Measurements from ENCODE around the gene FADS1. TPM values are rescaled to one million over a fixed set of nuclear protein-coding genes. Genes with fewer than 3 reads are reported as not detected.

Gene FADS1
- total and polyA plus RNA-seq, 7 donors: 8.6 to 93.2 (median 17.2) TPM

DNA sequence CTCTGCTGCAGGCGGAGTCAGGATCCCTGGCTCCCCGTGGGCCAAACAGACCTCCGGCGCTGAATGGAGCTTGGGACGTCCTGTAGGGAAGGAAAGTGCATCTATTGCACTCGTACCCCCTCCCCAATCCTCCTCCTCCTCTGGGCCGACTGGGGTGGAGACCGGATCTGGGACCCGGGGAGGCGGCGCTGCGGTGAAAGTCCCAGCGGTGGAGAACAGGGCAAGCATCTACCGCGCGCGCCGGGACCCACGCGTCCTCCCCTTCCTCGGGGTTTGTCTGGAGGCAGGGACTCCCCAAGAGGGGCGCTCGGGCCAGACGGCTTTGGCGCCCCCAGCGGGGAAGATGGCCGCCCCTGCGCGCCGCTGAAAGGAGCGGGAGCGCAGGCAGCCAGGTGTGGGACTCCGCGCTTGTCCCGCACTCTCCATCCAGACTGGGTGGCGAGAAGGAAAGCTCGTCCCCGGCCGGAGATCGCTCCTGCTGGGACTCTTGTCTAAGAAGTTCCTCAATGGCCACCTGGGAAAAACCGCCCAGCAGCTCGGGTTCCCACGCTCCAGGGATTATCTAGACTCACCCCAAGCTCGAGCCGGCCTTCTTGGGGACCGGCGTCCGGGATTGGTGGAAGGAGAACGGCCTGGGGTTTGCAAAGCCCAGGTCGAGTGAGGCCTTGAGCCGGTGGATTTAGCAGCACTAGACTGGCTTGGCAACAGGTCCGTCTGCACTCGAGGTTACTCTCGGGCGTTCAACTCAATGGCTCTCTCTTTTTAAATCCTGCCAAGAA, 12.0 kb upstream of the FADS1 start:
- Histone ChIP-seq H3K36me3 (ENCODE audit: insufficient read depth in 1 of 2, low read depth in 1 of 2) (no peaks in the 10 kb centered on the region), H3K27ac (peak overlapping the region; percentile 41), H3K4me1 (peaks cover 12% of the 10 kb centered on the region), H3K9me3 (no peaks in the 10 kb centered on the region), H3K4me3 (peak overlapping the region; percentile 60), H3K27me3 (ENCODE audit: insufficient read depth in 3 of 3, low read length in 2 of 3) (peaks cover 0 to 30% (median 10%) of the 10 kb centered on the region in 3 donors)
- WGBS, 3 donors: 2 to 4% (median 3%) methylated on average over 44 to 55 of the region's 55 CpGs
- DNase-seq (peak; percentile 27 to 63), ATAC-seq (peak in 3 of 4 donors; percentile 38 to 48 (median 45))
- intact Hi-C loops (cut with DNase I): no loop called here
- TF ChIP-seq, protein P1, sequence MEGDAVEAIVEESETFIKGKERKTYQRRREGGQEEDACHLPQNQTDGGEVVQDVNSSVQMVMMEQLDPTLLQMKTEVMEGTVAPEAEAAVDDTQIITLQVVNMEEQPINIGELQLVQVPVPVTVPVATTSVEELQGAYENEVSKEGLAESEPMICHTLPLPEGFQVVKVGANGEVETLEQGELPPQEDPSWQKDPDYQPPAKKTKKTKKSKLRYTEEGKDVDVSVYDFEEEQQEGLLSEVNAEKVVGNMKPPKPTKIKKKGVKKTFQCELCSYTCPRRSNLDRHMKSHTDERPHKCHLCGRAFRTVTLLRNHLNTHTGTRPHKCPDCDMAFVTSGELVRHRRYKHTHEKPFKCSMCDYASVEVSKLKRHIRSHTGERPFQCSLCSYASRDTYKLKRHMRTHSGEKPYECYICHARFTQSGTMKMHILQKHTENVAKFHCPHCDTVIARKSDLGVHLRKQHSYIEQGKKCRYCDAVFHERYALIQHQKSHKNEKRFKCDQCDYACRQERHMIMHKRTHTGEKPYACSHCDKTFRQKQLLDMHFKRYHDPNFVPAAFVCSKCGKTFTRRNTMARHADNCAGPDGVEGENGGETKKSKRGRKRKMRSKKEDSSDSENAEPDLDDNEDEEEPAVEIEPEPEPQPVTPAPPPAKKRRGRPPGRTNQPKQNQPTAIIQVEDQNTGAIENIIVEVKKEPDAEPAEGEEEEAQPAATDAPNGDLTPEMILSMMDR (IDR thresholded peaks at IDR 0.05): peak; percentile 22

DNA sequence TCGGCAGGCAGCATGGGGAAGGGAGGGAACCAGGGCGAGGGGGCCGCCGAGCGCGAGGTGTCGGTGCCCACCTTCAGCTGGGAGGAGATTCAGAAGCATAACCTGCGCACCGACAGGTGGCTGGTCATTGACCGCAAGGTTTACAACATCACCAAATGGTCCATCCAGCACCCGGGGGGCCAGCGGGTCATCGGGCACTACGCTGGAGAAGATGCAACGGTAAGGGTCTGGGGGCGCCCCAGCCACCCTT, 11.5 kb upstream of the FADS1 start:
- intact Hi-C loops (cut with DNase I): no loop called here
- Histone ChIP-seq H3K27me3 (ENCODE audit: insufficient read depth in 3 of 3, low read length in 2 of 3) (peaks cover 0 to 30% (median 10%) of the 10 kb centered on the region in 3 donors), H3K27ac (peak overlapping the region; percentile 41), H3K4me1 (peaks cover 12% of the 10 kb centered on the region), H3K36me3 (ENCODE audit: insufficient read depth in 1 of 2, low read depth in 1 of 2) (no peaks in the 10 kb centered on the region), H3K9me3 (no peaks in the 10 kb centered on the region), H3K4me3 (peak overlapping the region; percentile 60)
- ATAC-seq (no peak), DNase-seq (peak in 1 of 2 donors; percentile 24)
- WGBS, 3 donors: 0 to 1% (median 0%) methylated on average over 14 to 16 of the region's 16 CpGs
- TF ChIP-seq, protein P1 (IDR thresholded peaks at IDR 0.05): no peak

DNA sequence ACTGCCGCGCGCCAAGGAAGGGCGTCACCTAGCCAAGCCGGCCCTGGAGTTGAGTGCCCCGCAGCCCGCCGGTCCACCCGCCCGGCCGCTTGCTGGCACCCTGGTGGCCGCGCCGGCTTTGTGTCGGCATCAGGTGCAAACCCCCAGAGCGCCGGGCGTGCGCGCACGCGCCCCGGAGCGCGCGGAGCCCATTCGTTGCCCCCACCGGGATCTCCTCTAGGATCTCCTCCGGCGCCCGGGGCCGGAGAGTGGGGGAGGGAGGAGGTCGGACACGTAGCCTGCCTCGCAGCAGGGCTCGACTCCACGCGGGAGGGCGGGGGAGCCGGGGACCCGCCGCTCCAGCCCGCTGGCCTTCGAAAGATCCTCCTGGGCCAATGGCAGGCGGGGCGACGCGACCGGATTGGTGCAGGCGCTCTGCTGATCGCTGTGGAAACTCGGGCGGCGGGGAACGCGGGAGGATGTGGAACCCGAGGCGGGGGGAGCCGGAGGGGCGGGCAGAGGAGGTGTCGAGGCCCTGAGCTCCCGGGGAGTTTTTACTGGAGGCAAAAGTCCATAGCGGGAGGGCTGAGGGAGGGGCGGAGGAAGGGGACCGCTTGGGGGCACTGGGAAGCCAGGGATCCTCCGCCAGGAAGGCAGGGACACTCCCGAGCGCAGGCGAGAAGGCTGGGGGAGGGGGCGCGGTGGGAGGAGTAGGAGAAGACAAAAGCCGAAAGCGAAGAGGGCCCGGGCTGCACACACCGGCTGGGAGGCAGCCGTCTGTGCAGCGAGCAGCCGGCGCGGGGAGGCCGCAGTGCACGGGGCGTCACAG, 11.0 kb upstream of the FADS1 start, which contains the start of gene FADS2:
TSS of gene FADS2 (plus strand) at position 730 of the 808 bp plus-strand sequence. CDS start 91 bp downstream, outside the sequence.
- intact Hi-C loops (cut with DNase I): no loop called here
- Histone ChIP-seq H3K27ac (peak within 1 kb of the TSS; percentile 54), H3K27me3 (ENCODE audit: insufficient read depth in 3 of 3, low read length in 2 of 3) (peaks cover 0 to 30% (median 10%) of the 10 kb centered on the region in 3 donors), H3K4me1 (peaks cover 12% of the 10 kb centered on the region), H3K4me3 (peak within 1 kb of the TSS; percentile 60), H3K36me3 (ENCODE audit: insufficient read depth in 1 of 2, low read depth in 1 of 2) (no peaks in the 10 kb centered on the region), H3K9me3 (no peaks in the 10 kb centered on the region)
- TF ChIP-seq, protein P1 (IDR thresholded peaks at IDR 0.05): no peak
- WGBS, 3 donors: 1 to 2% (median 1%) methylated on average over 65 to 83 of the region's 83 CpGs
- peak; percentile 60 to 82 (median 72) for ATAC-seq
- peak; percentile 88 to 90 for DNase-seq

DNA sequence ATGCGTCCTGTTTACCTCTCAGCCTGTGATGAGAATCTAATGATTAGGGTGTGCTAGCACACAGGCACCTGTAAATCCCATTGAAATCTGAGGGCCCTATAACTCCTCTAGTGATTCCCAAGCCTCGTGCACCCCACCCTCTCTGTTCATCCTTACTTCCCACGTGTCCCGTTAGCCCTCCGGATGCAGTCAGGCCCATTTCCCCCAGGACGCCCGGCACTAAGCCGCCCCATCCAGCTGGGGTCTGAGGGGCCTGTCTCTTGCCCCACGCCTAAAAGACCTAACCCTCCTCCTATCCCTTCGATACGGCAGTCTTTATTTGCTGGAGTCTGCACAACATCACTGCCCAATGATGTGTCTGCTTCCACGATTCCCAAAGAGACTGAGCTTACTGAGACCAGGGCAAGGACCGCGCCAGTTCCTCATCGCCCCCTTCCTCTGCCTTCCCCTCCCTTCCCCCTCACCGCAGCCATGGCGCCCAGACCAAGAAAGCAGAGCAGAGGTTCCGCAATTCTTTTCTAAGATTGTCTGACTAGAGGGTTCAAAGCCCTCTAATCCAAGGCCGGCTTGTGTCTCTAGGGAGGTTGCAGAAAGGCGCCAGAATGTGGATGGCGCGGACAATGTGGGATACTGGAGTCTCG, 10.2 kb upstream of the FADS1 start:
- Histone ChIP-seq H3K9me3 (no peaks in the 10 kb centered on the region), H3K27me3 (ENCODE audit: insufficient read depth in 3 of 3, low read length in 2 of 3) (peaks cover 0 to 30% (median 10%) of the 10 kb centered on the region in 3 donors), H3K4me1 (peaks cover 12% of the 10 kb centered on the region), H3K36me3 (ENCODE audit: insufficient read depth in 1 of 2, low read depth in 1 of 2) (no peaks in the 10 kb centered on the region), H3K4me3 (peak overlapping the region; percentile 60), H3K27ac (peak overlapping the region; percentile 54)
- DNase-seq (no peak), ATAC-seq (peak in 2 of 4 donors; percentile 13 to 23)
- intact Hi-C loops (cut with DNase I): no loop called here
- TF ChIP-seq, protein P1 (IDR thresholded peaks at IDR 0.05): no peak
- 19 to 29% (median 24%) methylated on average over 22 to 23 of the region's 23 CpGs for WGBS, 3 donors

Measured in psoas muscle (tissue), 8 donors.